Stromal cell of bone marrow (primary cell): ENCODE data around the gene MATR3.
"Not testable (repeated sequence)": the region's sequence is repeated elsewhere in the genome, so short reads cannot be mapped to it uniquely, and the experiment has no call there.

Experiments
- DNase-seq: peaks from one replicate; pipeline ENCODE4 v3.0.0-alpha.2; 2012; ENCODE audit warnings: low read depth

The MATR3 gene

GRCh38 chr5:139297439-139298133, 4.0 kb downstream of the MATR3 start:
- DNase-seq, result no peak

GRCh38 chr5:139298242-139298641, 4.7 kb downstream of the MATR3 start:
- DNase-seq, result no peak

- no peak for DNase-seq
Measured at GRCh38 chr5:139299486-139299885, 5.9 kb downstream of the MATR3 start.

- DNase-seq, result no peak
Measured at GRCh38 chr5:139301808-139302499, 8.4 kb downstream of the MATR3 start.

GRCh38 chr5:139304391-139305324, 11.1 kb downstream of the MATR3 start:
- no peak for DNase-seq

GRCh38 chr5:139306197-139306596, 12.7 kb downstream of the MATR3 start:
- DNase-seq, result no peak

GRCh38 chr5:139306628-139307379, 13.3 kb downstream of the MATR3 start:
- DNase-seq, result no peak

GRCh38 chr5:139308797-139309196, 15.3 kb downstream of the MATR3 start:
- DNase-seq, result no peak

- not testable (repeated sequence) for DNase-seq
Measured at GRCh38 chr5:139310715-139311186, 17.2 kb downstream of the MATR3 start.

- DNase-seq, result no peak
Measured at GRCh38 chr5:139312075-139312474, 18.5 kb downstream of the MATR3 start.

- DNase-seq, result no peak
Measured at GRCh38 chr5:139314276-139314675, 20.7 kb downstream of the MATR3 start.

GRCh38 chr5:139315056-139315615, 21.6 kb downstream of the MATR3 start:
- no peak for DNase-seq

GRCh38 chr5:139335811-139336210, 42.3 kb downstream of the MATR3 start:
- no peak for DNase-seq

GRCh38 chr5:139340051-139340450, 46.5 kb downstream of the MATR3 start:
- no peak for DNase-seq

- no peak for DNase-seq
Measured at GRCh38 chr5:139341187-139341688, 47.7 kb downstream of the MATR3 start.

GRCh38 chr5:139341689-139342422, 48.3 kb downstream of the MATR3 start, which contains the start of gene PAIP2:
Gene PAIP2, plus strand, starts transcription at chr5:139341854. Its CDS starts 21,931 bp downstream, at chr5:139363785.
- peak; percentile 93 for DNase-seq

GRCh38 chr5:139342423-139342723, 48.8 kb downstream of the MATR3 start:
- no peak for DNase-seq

- DNase-seq, result no peak
Measured at GRCh38 chr5:139343476-139343875, 49.9 kb downstream of the MATR3 start.

GRCh38 chr5:139344177-139344576, 50.6 kb downstream of the MATR3 start:
- no peak for DNase-seq

- DNase-seq, result not testable (repeated sequence)
Measured at GRCh38 chr5:139345442-139345841, 51.9 kb downstream of the MATR3 start.
